ENCODE results near the gene BCORL1. TPM values are rescaled to one million over a fixed set of nuclear protein-coding genes. Genes with fewer than 3 reads are reported as not detected.

The BCORL1 gene
- total RNA-seq, 1 experiment from 2014 or later = 13.3 TPM

DNA sequence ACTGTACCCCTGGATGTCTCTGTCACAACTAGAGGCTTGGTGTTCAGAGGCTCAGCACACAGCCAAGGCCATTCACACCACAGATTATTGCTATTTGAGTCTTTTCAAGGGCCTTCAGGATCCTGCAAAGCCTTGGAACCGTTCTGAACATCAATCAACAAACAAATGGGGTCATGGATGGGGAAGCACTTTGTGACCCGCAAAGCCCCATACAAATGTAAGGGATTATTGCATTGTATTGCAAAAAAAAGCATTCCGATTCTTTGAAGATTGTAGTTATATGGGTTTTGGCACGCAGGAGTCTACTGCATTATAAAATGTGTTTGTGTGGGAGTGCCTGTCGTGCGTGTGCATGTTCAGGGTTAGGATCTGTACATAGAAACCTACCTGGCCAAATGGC, 17.3 kb upstream of the BCORL1 start:
- Histone ChIP-seq H3K27me3 (replicated peaks; ENCODE audit: insufficient read depth, low read depth, low read length, poor library complexity) (no peaks in the 10 kb centered on the region), H3K27ac (ENCODE audit: low read depth, low read length, poor library complexity, severe bottlenecking) (no peak overlapping the region), H3K36me3 (ENCODE audit: insufficient read depth, low read length, poor library complexity, severe bottlenecking) (no peaks in the 10 kb centered on the region), H3K9me3 (ENCODE audit: low read depth, low read length, poor library complexity, severe bottlenecking) (no peaks in the 10 kb centered on the region), H3K4me1 (ENCODE audit: insufficient read depth, low read length, poor library complexity, severe bottlenecking) (no peaks in the 10 kb centered on the region), H3K4me3 (ENCODE audit: low read depth, low read length, poor library complexity, severe bottlenecking) (no peak overlapping the region)
- ChIA-PET POLR2A (ENCODE audit: low non-redundant PET) (no interaction called here), CTCF (no interaction called here)
- no peak for TF ChIP-seq EZH2 (IDR thresholded peaks at IDR 0.05; ENCODE audit: borderline replicate concordance, low read depth, low read length, poor library complexity, severe bottlenecking)
- TF ChIP-seq, protein P1, sequence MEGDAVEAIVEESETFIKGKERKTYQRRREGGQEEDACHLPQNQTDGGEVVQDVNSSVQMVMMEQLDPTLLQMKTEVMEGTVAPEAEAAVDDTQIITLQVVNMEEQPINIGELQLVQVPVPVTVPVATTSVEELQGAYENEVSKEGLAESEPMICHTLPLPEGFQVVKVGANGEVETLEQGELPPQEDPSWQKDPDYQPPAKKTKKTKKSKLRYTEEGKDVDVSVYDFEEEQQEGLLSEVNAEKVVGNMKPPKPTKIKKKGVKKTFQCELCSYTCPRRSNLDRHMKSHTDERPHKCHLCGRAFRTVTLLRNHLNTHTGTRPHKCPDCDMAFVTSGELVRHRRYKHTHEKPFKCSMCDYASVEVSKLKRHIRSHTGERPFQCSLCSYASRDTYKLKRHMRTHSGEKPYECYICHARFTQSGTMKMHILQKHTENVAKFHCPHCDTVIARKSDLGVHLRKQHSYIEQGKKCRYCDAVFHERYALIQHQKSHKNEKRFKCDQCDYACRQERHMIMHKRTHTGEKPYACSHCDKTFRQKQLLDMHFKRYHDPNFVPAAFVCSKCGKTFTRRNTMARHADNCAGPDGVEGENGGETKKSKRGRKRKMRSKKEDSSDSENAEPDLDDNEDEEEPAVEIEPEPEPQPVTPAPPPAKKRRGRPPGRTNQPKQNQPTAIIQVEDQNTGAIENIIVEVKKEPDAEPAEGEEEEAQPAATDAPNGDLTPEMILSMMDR (conservative IDR thresholded peaks at IDR 0.05; ENCODE audit: low read depth, low read length) = no peak
- intact Hi-C loops (cut with micrococcal nuclease; ENCODE audit: unreplicated experiment) = no loop called here
- BruUV-seq (replicated peaks) = no TSS peak
- no peak for DNase-seq (ENCODE audit: low spot score)

DNA sequence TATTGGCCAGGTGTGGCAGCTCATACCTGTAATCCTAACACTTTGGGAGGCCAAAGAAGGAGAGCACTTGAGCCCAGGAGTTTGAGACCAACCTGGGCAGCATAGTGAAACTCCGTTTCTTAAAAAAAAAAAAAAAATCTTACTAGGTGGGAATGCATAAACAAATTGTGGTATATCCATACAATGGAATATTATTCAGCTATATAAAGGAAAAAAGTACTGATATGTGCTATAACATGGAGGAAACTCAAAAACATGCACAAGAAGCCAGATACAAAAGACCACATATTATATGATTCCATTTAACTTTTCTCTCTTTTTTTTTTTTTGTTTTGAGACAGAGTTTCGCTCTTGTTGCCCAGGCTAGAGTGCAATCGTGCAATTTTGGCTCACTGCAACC, 13.5 kb upstream of the BCORL1 start:
- Histone ChIP-seq H3K9me3 (ENCODE audit: low read depth, low read length, poor library complexity, severe bottlenecking) (no peaks in the 10 kb centered on the region), H3K4me3 (ENCODE audit: low read depth, low read length, poor library complexity, severe bottlenecking) (no peak overlapping the region), H3K27ac (ENCODE audit: low read depth, low read length, poor library complexity, severe bottlenecking) (no peak overlapping the region), H3K27me3 (replicated peaks; ENCODE audit: insufficient read depth, low read depth, low read length, poor library complexity) (no peaks in the 10 kb centered on the region), H3K36me3 (ENCODE audit: insufficient read depth, low read length, poor library complexity, severe bottlenecking) (no peaks in the 10 kb centered on the region), H3K4me1 (ENCODE audit: insufficient read depth, low read length, poor library complexity, severe bottlenecking) (no peaks in the 10 kb centered on the region)
- no peak for DNase-seq (ENCODE audit: low spot score)
- POLR2A ChIA-PET (ENCODE audit: low non-redundant PET) = no interaction called here
- TF ChIP-seq, protein P1 (conservative IDR thresholded peaks at IDR 0.05; ENCODE audit: low read depth, low read length) = no peak
- no peak for TF ChIP-seq EZH2 (IDR thresholded peaks at IDR 0.05; ENCODE audit: borderline replicate concordance, low read depth, low read length, poor library complexity, severe bottlenecking)
- CTCF ChIA-PET = no interaction called here
- intact Hi-C loops (cut with micrococcal nuclease; ENCODE audit: unreplicated experiment) = no loop called here
- BruUV-seq (replicated peaks) = no TSS peak

DNA sequence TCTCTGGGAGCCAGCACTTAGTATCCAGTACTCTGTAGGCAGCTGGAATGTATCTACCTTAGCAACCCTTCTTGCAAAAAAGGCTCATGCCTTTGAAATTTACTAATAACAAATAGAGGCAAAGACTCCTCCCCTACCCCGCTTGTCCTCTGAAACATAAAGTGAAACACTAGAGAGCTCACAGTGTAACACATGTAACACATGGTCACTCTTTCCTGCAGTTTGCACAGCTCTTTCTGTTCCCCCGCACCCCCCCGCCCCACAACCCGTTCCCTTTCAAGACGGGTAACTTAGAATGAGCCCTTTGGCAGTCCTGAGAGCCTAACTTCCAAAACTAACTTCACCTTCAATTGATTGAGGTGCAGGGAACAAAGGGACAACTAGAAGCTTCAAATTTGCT, 6.0 kb upstream of the BCORL1 start:
- Histone ChIP-seq H3K4me3 (ENCODE audit: low read depth, low read length, poor library complexity, severe bottlenecking) (no peak overlapping the region), H3K9me3 (ENCODE audit: low read depth, low read length, poor library complexity, severe bottlenecking) (no peaks in the 10 kb centered on the region), H3K27me3 (replicated peaks; ENCODE audit: insufficient read depth, low read depth, low read length, poor library complexity) (no peaks in the 10 kb centered on the region), H3K4me1 (ENCODE audit: insufficient read depth, low read length, poor library complexity, severe bottlenecking) (no peaks in the 10 kb centered on the region), H3K27ac (ENCODE audit: low read depth, low read length, poor library complexity, severe bottlenecking) (no peak overlapping the region), H3K36me3 (ENCODE audit: insufficient read depth, low read length, poor library complexity, severe bottlenecking) (no peaks in the 10 kb centered on the region)
- ChIA-PET CTCF (interaction anchor here (0.6 kb wide), 1 partner anchor 100 kb away, joined by 6 read pairs; no protein-coding TSS in a partner anchor), POLR2A (ENCODE audit: low non-redundant PET) (interaction anchor here (0.6 kb wide), 1 partner anchor 192 kb away, joined by 3 read pairs; no protein-coding TSS in a partner anchor)
- intact Hi-C loops (cut with micrococcal nuclease; ENCODE audit: unreplicated experiment) = no loop called here
- no peak for DNase-seq (ENCODE audit: low spot score)
- TF ChIP-seq EZH2 (IDR thresholded peaks at IDR 0.05; ENCODE audit: borderline replicate concordance, low read depth, low read length, poor library complexity, severe bottlenecking) = no peak
- TF ChIP-seq, protein P1 (conservative IDR thresholded peaks at IDR 0.05; ENCODE audit: low read depth, low read length) = no peak
- BruUV-seq (replicated peaks) = no TSS peak
